ENCODE data around the gene HOXB3.
A peak's percentile ranks its signal among the peaks of the same experiment; 100 is the strongest.

The HOXB3 gene

GRCh38 chr17:48619826-48620449 lies 29.9 kb upstream of the HOXB3 start:
- no peak overlapping the region for H3K27ac Mint-ChIP-seq
- H3K27me3 Mint-ChIP-seq, result peaks cover 100% of the 10 kb centered on the region
- no peak overlapping the region for H3K4me3 Mint-ChIP-seq

GRCh38 chr17:48618256-48618896 lies 28.3 kb upstream of the HOXB3 start:
- Mint-ChIP-seq H3K27ac (no peak overlapping the region), H3K27me3 (peaks cover 99% of the 10 kb centered on the region), H3K4me3 (no peak overlapping the region), H3K36me3 (ENCODE audit: low read depth) (no peaks in the 10 kb centered on the region), H3K4me1 (ENCODE audit: low read depth) (peaks cover 16% of the 10 kb centered on the region), H3K9me3 (no peaks in the 10 kb centered on the region)
- intact Hi-C loops (cut with micrococcal nuclease), result loop anchor here (1.0 to 10.0 kb wide), 3 partner anchors 282 to 594 kb away; no protein-coding TSS in a partner anchor

More at GRCh38 chr17:48619826-48620449, 29.9 kb upstream of the HOXB3 start:
- no peaks in the 10 kb centered on the region for H3K9me3 Mint-ChIP-seq
- intact Hi-C loops (cut with micrococcal nuclease), result loop anchor here (2.0 to 10.0 kb wide), 2 partner anchors 313 to 595 kb away; no protein-coding TSS in a partner anchor
- H3K4me1 Mint-ChIP-seq (ENCODE audit: low read depth), result peaks cover 3% of the 10 kb centered on the region
- no peaks in the 10 kb centered on the region for H3K36me3 Mint-ChIP-seq (ENCODE audit: low read depth)

GRCh38 chr17:48617471-48618255 lies 27.6 kb upstream of the HOXB3 start:
- H3K36me3 Mint-ChIP-seq (ENCODE audit: low read depth), result no peaks in the 10 kb centered on the region
- intact Hi-C loops (cut with micrococcal nuclease), result loop anchor here (1.0 to 10.0 kb wide), 3 partner anchors 281 to 593 kb away; no protein-coding TSS in a partner anchor
- peaks cover 97% of the 10 kb centered on the region for H3K27me3 Mint-ChIP-seq
- H3K9me3 Mint-ChIP-seq, result no peaks in the 10 kb centered on the region
- no peak overlapping the region for H3K27ac Mint-ChIP-seq
- peaks cover 23% of the 10 kb centered on the region for H3K4me1 Mint-ChIP-seq (ENCODE audit: low read depth)
- H3K4me3 Mint-ChIP-seq, result no peak overlapping the region

- peaks cover 31% of the 10 kb centered on the region for H3K4me1 Mint-ChIP-seq (ENCODE audit: low read depth)
- no peak overlapping the region for H3K4me3 Mint-ChIP-seq
- no peak overlapping the region for H3K27ac Mint-ChIP-seq
- intact Hi-C loops (cut with micrococcal nuclease), result loop anchor here (10.0 kb wide), 1 partner anchor 592 kb away; no protein-coding TSS in a partner anchor
- H3K9me3 Mint-ChIP-seq, result no peaks in the 10 kb centered on the region
- no peaks in the 10 kb centered on the region for H3K36me3 Mint-ChIP-seq (ENCODE audit: low read depth)
- peaks cover 97% of the 10 kb centered on the region for H3K27me3 Mint-ChIP-seq
Observed at GRCh38 chr17:48616717-48617470, 26.9 kb upstream of the HOXB3 start.

GRCh38 chr17:48615963-48616716 lies 26.1 kb upstream of the HOXB3 start:
- Mint-ChIP-seq H3K4me3 (no peak overlapping the region), H3K36me3 (ENCODE audit: low read depth) (no peaks in the 10 kb centered on the region), H3K27me3 (peaks cover 97% of the 10 kb centered on the region), H3K27ac (no peak overlapping the region), H3K4me1 (ENCODE audit: low read depth) (peaks cover 38% of the 10 kb centered on the region), H3K9me3 (no peaks in the 10 kb centered on the region)
- intact Hi-C loops (cut with micrococcal nuclease), result loop anchor here (10.0 kb wide), 1 partner anchor 591 kb away; no protein-coding TSS in a partner anchor

GRCh38 chr17:48615047-48615962 lies 25.3 kb upstream of the HOXB3 start, which contains the start of gene HOXB8:
Gene HOXB8, minus strand, starts transcription at chr17:48615292. Its CDS starts 588 bp downstream, at chr17:48614704.
- intact Hi-C loops (cut with micrococcal nuclease), result loop anchor here (10.0 kb wide), 1 partner anchor 591 kb away; no protein-coding TSS in a partner anchor
- Mint-ChIP-seq H3K4me3 (no peak within 1 kb of the TSS), H3K9me3 (no peaks in the 10 kb centered on the region), H3K27ac (no peak within 1 kb of the TSS), H3K4me1 (ENCODE audit: low read depth) (peaks cover 42% of the 10 kb centered on the region), H3K36me3 (ENCODE audit: low read depth) (no peaks in the 10 kb centered on the region), H3K27me3 (peaks cover 97% of the 10 kb centered on the region)

- H3K36me3 Mint-ChIP-seq (ENCODE audit: low read depth), result no peaks in the 10 kb centered on the region
Observed at GRCh38 chr17:48613862-48614694, 24.0 kb upstream of the HOXB3 start.

GRCh38 chr17:48612854-48613691 lies 23.0 kb upstream of the HOXB3 start:
- Mint-ChIP-seq H3K4me3 (peak overlapping the region; percentile 59), H3K4me1 (ENCODE audit: low read depth) (peaks cover 42% of the 10 kb centered on the region), H3K36me3 (ENCODE audit: low read depth) (no peaks in the 10 kb centered on the region), H3K27me3 (peaks cover 97% of the 10 kb centered on the region), H3K27ac (no peak overlapping the region), H3K9me3 (no peaks in the 10 kb centered on the region)
- intact Hi-C loops (cut with micrococcal nuclease), result loop anchor here (10.0 kb wide), 1 partner anchor 588 kb away; no protein-coding TSS in a partner anchor

More at GRCh38 chr17:48613862-48614694, 24.0 kb upstream of the HOXB3 start:
- Mint-ChIP-seq H3K27me3 (peaks cover 97% of the 10 kb centered on the region), H3K4me1 (ENCODE audit: low read depth) (peaks cover 42% of the 10 kb centered on the region), H3K4me3 (no peak overlapping the region), H3K27ac (no peak overlapping the region), H3K9me3 (no peaks in the 10 kb centered on the region)
- intact Hi-C loops (cut with micrococcal nuclease), result loop anchor here (10.0 kb wide), 1 partner anchor 589 kb away; no protein-coding TSS in a partner anchor

GRCh38 chr17:48612456-48612853 lies 22.4 kb upstream of the HOXB3 start:
- Mint-ChIP-seq H3K27ac (no peak overlapping the region), H3K36me3 (ENCODE audit: low read depth) (no peaks in the 10 kb centered on the region), H3K4me1 (ENCODE audit: low read depth) (peaks cover 47% of the 10 kb centered on the region), H3K4me3 (peak overlapping the region; percentile 46), H3K9me3 (no peaks in the 10 kb centered on the region), H3K27me3 (peaks cover 97% of the 10 kb centered on the region)
- intact Hi-C loops (cut with micrococcal nuclease), result loop anchor here (10.0 kb wide), 1 partner anchor 588 kb away; no protein-coding TSS in a partner anchor

- H3K27me3 Mint-ChIP-seq, result peaks cover 97% of the 10 kb centered on the region
- peaks cover 48% of the 10 kb centered on the region for H3K4me1 Mint-ChIP-seq (ENCODE audit: low read depth)
- H3K9me3 Mint-ChIP-seq, result no peaks in the 10 kb centered on the region
- H3K27ac Mint-ChIP-seq, result no peak overlapping the region
- peak overlapping the region; percentile 79 for H3K4me3 Mint-ChIP-seq
- H3K36me3 Mint-ChIP-seq (ENCODE audit: low read depth), result no peaks in the 10 kb centered on the region
- intact Hi-C loops (cut with micrococcal nuclease), result loop anchor here (10.0 kb wide), 1 partner anchor 587 kb away; no protein-coding TSS in a partner anchor
Observed at GRCh38 chr17:48611681-48612455, 21.8 kb upstream of the HOXB3 start.
